ENCODE data around the gene ADAMTSL4.
A peak's percentile ranks its signal among the peaks of the same experiment; 100 is the strongest.
"Not testable (repeated sequence)": the region's sequence is repeated elsewhere in the genome, so short reads cannot be mapped to it uniquely, and the experiment has no call there.

The ADAMTSL4 gene

GRCh38 chr1:150567341-150567716 lies 18.1 kb downstream of the ADAMTSL4 start:
- DNase-seq (ENCODE audit: low read depth, low spot score), result peak; percentile 45

DNA sequence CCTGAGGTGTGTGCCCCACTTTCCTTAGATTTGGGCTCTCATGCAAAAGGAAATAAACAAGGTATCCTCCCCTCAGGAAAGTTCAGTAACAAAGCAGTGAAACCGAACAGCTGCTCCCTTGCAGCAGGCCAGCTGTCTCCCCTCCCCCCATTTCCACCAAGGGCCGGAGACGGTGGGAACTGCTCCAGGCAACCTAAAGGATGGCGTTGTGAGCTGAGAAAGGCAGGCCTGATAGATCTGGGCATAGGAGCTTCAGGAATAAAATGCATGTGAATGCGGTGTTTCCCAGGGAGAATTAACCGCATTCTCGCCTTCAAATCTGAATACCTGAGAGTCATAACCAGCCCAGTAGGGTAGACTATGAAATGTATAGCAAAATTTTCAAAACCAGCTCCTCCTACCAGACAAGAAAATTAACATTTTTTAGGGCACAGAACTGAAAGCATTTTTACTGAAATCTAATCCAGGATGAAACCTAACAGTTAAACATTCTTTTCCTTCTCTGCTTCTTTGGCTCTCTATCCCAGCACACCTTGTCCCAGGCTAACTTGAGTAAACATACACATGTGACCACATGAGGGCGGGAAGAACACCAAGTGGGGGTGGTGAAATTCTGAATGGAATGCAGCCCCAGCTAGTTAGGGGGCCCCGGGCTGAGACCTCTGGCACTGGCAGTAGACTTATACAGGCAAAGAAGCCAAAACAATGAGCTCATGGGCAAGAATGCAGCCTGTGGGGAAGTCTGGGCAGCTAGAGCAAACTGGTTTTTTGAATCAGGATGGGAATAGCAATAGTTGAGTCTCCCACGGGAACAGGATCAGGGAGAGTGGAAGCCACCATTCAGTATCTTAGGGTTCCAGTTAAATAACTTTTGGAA lies 18.7 kb downstream of the ADAMTSL4 start:
- no peak for DNase-seq (ENCODE audit: low read depth, low spot score)

DNA sequence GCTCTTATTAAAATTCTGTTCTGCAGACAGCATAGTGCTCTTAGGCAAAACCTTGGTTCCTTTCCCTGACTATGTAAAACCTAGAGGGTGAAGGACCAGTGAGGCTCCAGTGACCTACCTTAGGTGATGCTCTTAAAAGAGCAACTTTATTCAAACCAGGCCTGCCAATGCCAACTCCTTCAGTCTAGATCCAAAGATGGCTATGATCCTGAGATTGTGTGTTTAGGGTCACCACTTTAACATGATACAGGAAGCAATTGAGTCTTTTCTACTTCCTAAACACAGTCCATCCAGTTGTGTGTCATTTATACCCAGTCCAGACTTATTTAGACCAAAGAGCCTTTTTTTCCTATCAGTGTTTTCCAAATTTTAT lies 19.4 kb downstream of the ADAMTSL4 start:
- no peak for DNase-seq (ENCODE audit: low read depth, low spot score)

DNA sequence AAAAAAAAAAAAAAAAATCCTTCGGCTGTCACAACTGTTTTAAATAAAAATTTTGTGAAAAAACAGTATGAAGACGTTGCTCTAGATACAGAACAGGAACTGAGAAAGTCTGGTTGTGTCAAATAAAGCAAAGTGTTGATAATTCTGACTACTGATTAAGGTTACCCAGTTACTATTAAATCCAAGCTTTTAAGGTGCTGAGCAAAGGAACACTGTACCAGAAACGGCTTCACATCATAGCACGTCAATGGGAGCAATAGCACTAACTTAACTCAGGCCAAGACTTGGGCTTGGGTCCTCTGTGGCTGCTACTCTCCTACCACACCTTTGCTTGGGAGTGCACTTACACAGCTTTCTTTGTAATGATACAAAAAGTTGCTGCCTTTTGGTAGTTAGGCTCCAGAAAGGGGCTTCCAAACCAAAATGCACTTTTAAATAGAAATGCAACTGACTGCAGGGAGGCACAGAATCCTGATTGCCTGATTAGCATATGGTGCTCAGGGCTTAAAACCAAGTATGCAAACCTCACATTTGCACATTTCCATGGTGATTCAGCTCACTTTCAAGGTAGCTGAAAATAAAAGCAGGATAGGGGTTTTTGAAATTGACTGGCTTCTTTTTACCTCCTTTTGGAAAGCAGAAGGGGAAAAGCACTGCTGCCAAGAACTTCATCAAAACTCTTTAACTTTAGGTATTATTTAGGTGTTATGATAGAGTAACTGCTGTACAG lies 23.9 kb downstream of the ADAMTSL4 start:
- no peak for DNase-seq (ENCODE audit: low read depth, low spot score)

DNA sequence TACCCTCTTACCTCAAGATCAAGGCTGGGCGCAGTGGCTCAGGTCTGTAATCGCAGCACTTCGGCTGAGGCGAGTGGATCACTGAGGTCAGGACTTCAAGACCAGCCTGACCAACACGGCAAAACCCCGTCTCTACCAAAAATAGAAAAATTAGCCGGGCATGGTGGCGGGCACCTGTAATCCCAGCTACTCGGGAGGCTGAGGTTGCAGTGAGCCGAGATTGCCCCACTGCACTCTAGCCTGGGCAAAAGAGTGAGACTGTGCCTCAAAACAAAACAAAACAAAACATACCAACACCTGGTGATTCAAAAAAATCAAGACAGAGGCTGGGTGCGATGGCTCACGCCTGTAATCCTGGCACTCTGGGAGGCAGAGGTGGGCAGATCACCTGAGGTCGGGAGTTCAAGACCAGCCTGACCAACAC lies 24.5 kb downstream of the ADAMTSL4 start:
- DNase-seq (ENCODE audit: low read depth, low spot score), result not testable (repeated sequence)

DNA sequence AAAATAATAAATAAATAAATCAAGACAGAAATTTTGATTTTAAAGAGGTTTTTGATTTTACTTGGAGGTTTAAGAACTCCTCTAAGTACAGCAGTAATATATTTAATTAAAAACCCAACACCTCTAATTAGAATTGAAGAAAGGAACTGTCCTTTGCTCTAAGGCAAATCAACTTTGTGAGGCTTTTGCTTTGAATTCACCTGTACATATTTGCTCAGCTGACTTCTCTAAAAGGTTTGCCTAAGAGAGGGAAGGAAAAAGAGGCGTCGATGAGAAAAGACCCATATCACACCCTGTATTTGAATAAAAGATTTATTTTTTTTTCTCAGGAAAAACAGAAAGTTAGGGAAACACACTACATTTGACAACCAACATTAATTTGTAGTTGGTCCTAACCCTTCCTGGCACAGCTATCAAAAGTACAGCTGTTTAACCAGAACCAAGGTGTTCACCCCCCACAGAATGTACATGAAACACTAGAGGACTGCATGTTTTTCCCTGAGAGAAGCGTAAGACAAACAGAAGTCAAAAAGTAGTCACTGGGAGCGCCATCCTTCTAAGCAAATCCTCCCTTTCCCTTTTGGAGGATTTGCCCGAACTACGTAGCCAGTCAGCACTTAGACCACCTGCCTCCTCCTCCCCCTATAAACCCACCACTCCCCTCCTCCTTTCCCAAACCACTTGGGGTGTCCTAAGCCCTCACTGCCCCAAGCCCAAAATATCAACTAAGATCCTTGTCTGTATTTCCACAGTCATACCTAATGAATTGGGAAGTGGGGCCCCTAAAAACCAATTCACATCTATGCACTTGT lies 25.3 kb downstream of the ADAMTSL4 start:
- no peak for DNase-seq (ENCODE audit: low read depth, low spot score)

DNA sequence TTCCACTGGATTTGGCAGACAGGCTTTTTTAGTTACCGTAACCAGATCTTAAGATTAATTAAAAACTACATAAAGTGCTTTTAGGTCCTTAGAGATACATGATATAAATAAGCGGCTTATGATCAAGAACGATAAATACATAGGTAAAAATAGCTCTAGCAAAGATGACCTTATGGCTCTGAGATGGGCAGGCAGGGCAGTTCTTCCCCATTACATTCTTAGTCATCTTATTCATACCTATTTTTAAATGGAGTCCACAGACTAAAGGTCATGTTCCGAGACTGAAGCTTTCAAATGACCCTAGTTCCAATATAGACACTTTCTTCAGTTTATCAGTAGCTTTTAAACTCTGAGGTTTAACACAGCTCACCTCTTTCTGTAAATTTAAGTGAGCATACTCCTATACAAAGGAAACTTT lies 25.9 kb downstream of the ADAMTSL4 start:
- DNase-seq (ENCODE audit: low read depth, low spot score), result no peak

GRCh38 chr1:150575518-150576366 lies 26.5 kb downstream of the ADAMTSL4 start:
- no peak for DNase-seq (ENCODE audit: low read depth, low spot score)

DNA sequence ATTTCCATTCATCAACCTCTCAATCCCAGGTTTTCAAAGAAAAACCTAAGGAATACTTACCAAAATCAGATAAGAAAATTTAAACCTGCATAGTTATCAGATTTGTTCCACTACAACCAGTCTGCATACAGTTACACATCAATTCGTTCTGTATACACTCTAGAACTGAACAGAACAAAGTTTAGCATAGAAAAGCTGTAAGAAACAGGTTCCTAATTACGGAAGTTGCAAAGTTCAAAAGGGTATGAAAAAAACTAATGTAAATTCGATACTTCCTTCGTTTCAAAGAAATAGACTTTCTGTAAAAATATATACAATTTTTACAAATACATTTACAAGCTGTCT lies 27.1 kb downstream of the ADAMTSL4 start:
- no peak for DNase-seq (ENCODE audit: low read depth, low spot score)

GRCh38 chr1:150576794-150577556 lies 27.8 kb downstream of the ADAMTSL4 start:
- DNase-seq (ENCODE audit: low read depth, low spot score), result no peak

DNA sequence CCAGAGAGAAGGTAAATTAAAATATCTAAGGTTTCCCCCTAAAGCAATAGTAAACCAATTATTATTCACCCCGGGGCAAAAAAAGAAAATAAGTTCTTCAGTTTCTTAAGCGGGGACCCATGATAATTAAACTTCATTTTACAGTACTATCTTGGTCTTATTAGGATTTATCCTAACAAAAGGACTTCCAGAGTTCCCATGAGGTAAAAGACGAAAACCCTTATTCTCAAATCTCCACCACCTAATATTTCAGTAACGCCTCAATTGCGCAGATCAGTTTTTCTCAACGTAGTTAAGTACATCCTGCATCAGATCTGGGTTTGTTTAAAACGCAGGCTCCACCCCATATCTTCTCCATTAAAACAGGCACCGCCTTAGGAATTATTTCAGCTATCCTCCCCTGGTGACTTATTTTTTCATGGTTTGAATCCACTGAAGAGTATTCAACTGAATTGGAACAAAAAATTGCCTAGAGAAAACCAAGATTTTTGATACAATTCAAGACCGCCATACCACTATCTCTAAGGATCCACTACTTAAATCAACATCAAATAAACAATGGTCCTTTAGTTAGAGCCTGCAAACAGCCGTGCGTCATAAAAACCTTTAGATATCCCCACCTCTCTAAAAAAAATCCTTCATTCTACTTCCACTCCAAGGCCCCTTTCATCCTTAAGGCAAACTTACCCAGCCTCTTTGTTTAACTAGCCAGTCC lies 28.5 kb downstream of the ADAMTSL4 start:
- no peak for DNase-seq (ENCODE audit: low read depth, low spot score)

GRCh38 chr1:150578272-150579109 lies 29.3 kb downstream of the ADAMTSL4 start:
- no peak for DNase-seq (ENCODE audit: low read depth, low spot score)

- DNase-seq (ENCODE audit: low read depth, low spot score), result peak; percentile 81
These were observed 30.1 kb downstream of the ADAMTSL4 start, which contains the start of gene MCL1 for GRCh38 chr1:150579110-150579944. Gene MCL1 (minus strand): TSS chr1:150579610. CDS start chr1:150579530, 80 bp downstream.

GRCh38 chr1:150579945-150580642 lies 30.9 kb downstream of the ADAMTSL4 start:
- DNase-seq (ENCODE audit: low read depth, low spot score), result no peak

GRCh38 chr1:150580966-150581365 lies 31.8 kb downstream of the ADAMTSL4 start:
- DNase-seq (ENCODE audit: low read depth, low spot score), result not testable (repeated sequence)

DNA sequence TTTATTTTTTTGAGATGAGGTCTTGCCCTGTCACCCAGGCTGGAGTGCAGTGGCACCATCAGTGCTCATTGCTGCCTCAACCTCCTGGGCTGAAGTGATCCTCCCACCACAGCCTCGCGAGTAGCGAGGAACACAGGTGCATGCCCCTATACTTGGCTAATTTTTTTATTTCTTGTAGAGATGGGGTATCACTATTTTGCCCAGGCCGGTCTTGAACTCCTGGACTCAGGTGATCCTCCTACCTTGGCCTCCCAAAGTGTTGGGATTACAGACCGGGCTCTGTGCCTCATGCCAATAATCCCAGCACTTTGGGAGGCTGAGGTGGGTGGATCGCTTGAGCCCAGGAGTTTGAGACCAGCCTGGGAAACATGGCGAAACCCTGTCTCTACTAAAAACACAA lies 32.2 kb downstream of the ADAMTSL4 start:
- DNase-seq (ENCODE audit: low read depth, low spot score), result not testable (repeated sequence)

- not testable (repeated sequence) for DNase-seq (ENCODE audit: low read depth, low spot score)
These were observed 32.8 kb downstream of the ADAMTSL4 start for GRCh38 chr1:150581962-150582361.

Measured in activated CD4-positive, CD25-positive, alpha-beta regulatory T cell treated with anti-CD3 and anti-CD28 coated beads, Interleukin-2, amount 50 U/mL, for 16 hours (primary cell).